NK-92 treated with Interleukin-12 subunit alpha and Interleukin-12 subunit beta, amount 100 ng/mL, for 24 hours (cell line): ENCODE results near the gene CCDC85A.

Experiments
- DNase-seq: peaks from one replicate; lab custom pipeline; 2025; lab: John Stamatoyannopoulos, UW

The CCDC85A gene

GRCh38 chr2:56195563-56195962 is 11.8 kb downstream of the CCDC85A start:
- DNase-seq = no peak

- no peak for DNase-seq
Measured at GRCh38 chr2:56197816-56198215, 14.0 kb downstream of the CCDC85A start.

- no peak for DNase-seq
Measured at GRCh38 chr2:56198936-56199335, 15.1 kb downstream of the CCDC85A start.

GRCh38 chr2:56199492-56199891 is 15.7 kb downstream of the CCDC85A start:
- no peak for DNase-seq

- no peak for DNase-seq
Measured at GRCh38 chr2:56202381-56203121, 18.8 kb downstream of the CCDC85A start.

GRCh38 chr2:56204556-56204955 is 20.8 kb downstream of the CCDC85A start:
- no peak for DNase-seq

- no peak for DNase-seq
Measured at GRCh38 chr2:56206250-56206649, 22.5 kb downstream of the CCDC85A start.

- no peak for DNase-seq
Measured at GRCh38 chr2:56207760-56208159, 24.0 kb downstream of the CCDC85A start.

- DNase-seq = no peak
Measured at GRCh38 chr2:56208380-56208779, 24.6 kb downstream of the CCDC85A start.

- DNase-seq = no peak
Measured at GRCh38 chr2:56209701-56210100, 25.9 kb downstream of the CCDC85A start.

- no peak for DNase-seq
Measured at GRCh38 chr2:56210291-56210690, 26.5 kb downstream of the CCDC85A start.

- no peak for DNase-seq
Measured at GRCh38 chr2:56211048-56211447, 27.3 kb downstream of the CCDC85A start.

GRCh38 chr2:56215911-56216310 is 32.1 kb downstream of the CCDC85A start:
- DNase-seq = no peak

- no peak for DNase-seq
Measured at GRCh38 chr2:56217106-56217505, 33.3 kb downstream of the CCDC85A start.

GRCh38 chr2:56222481-56222880 is 38.7 kb downstream of the CCDC85A start:
- no peak for DNase-seq

GRCh38 chr2:56224316-56224715 is 40.5 kb downstream of the CCDC85A start:
- DNase-seq = no peak

GRCh38 chr2:56227811-56228210 is 44.0 kb downstream of the CCDC85A start:
- DNase-seq = no peak

- no peak for DNase-seq
Measured at GRCh38 chr2:56229397-56230060, 45.7 kb downstream of the CCDC85A start.

- no peak for DNase-seq
Measured at GRCh38 chr2:56230156-56230555, 46.4 kb downstream of the CCDC85A start.

- no peak for DNase-seq
Measured at GRCh38 chr2:56231361-56231760, 47.6 kb downstream of the CCDC85A start.

GRCh38 chr2:56232912-56233311 is 49.1 kb downstream of the CCDC85A start:
- no peak for DNase-seq

GRCh38 chr2:56234241-56234640 is 50.5 kb downstream of the CCDC85A start:
- DNase-seq = no peak

GRCh38 chr2:56239030-56239429 is 55.2 kb downstream of the CCDC85A start:
- DNase-seq = no peak

GRCh38 chr2:56239437-56239836 is 55.6 kb downstream of the CCDC85A start:
- DNase-seq = no peak
